Testis (tissue), 2 donors: ENCODE results near the gene TJP1.

Source experiments
- POLR2A ChIP-seq: fragments of 450-650 bp; IDR thresholded peaks from one replicate; pipeline ENCODE4 v1.6.1; 2017; ENCODE audit warnings: antibody characterized with exemption, mild to moderate bottlenecking, moderate library complexity
- TF ChIP-seq, protein P1 (sequence below), 3 experiments: fragments of 450-650 bp in 2 of 3; fragments of 200-600 bp in 1 of 3; sonication (generic) in 1 of 3; IDR thresholded peaks; one replicate each; pipeline ENCODE4 v1.5.1; 2016 to 2019; ENCODE audit warnings: antibody characterized with exemption in 3 of 3, mild to moderate bottlenecking in 2 of 3, moderate library complexity in 1 of 3

DNA sequence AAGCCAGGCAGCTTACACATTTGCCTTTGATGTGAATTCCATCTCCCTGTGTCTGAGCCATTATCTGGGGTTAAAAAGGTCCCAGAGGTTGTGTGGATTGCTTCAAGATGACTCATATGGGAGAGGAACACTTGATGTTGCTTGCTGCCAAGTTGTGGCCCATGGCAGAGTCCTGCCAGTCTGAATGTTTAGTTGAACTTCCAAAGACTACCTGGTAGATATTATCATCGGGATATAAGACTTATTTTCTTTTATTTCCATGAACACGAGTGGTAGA lies 85.6 kb downstream of the TJP1 start:
- TF ChIP-seq, protein P1, sequence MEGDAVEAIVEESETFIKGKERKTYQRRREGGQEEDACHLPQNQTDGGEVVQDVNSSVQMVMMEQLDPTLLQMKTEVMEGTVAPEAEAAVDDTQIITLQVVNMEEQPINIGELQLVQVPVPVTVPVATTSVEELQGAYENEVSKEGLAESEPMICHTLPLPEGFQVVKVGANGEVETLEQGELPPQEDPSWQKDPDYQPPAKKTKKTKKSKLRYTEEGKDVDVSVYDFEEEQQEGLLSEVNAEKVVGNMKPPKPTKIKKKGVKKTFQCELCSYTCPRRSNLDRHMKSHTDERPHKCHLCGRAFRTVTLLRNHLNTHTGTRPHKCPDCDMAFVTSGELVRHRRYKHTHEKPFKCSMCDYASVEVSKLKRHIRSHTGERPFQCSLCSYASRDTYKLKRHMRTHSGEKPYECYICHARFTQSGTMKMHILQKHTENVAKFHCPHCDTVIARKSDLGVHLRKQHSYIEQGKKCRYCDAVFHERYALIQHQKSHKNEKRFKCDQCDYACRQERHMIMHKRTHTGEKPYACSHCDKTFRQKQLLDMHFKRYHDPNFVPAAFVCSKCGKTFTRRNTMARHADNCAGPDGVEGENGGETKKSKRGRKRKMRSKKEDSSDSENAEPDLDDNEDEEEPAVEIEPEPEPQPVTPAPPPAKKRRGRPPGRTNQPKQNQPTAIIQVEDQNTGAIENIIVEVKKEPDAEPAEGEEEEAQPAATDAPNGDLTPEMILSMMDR (IDR thresholded peaks at IDR 0.05) = no peak
- TF ChIP-seq POLR2A = no peak
